Cardiac septum (tissue), 1 donor: Measurements from ENCODE around the gene USP6. TPM values are rescaled to one million over a fixed set of nuclear protein-coding genes. Genes with fewer than 3 reads are reported as not detected.
"Not testable (repeated sequence)": the region's sequence is repeated elsewhere in the genome, so short reads cannot be mapped to it uniquely, and the experiment has no call there.

Experiments
- DNase-seq: peaks from one replicate; pipeline ENCODE4 v3.0.0-alpha.2; 2020; ENCODE audit warnings: low spot score
- intact Hi-C: fragments of 100-400 bp; cut with DNase I; formaldehyde crosslinking; loops from one replicate; pipeline ENCODE4 v1.14.0; 2022
- total RNA-seq: library from RNA; stranded (reverse); fragmentation: NEBNext Ultra II Directional; extraction: Animal tissue kit (Norgen Biotek cat#: 25700); gene quantifications from one replicate; pipeline ENCODE4 v1.2.1, GENCODE V29; 2021
- donor health status: DM: no; HTN: no; CAD: no.

Gene USP6
- total RNA-seq, 1 donor from 2014 or later: 0.08 TPM

DNA sequence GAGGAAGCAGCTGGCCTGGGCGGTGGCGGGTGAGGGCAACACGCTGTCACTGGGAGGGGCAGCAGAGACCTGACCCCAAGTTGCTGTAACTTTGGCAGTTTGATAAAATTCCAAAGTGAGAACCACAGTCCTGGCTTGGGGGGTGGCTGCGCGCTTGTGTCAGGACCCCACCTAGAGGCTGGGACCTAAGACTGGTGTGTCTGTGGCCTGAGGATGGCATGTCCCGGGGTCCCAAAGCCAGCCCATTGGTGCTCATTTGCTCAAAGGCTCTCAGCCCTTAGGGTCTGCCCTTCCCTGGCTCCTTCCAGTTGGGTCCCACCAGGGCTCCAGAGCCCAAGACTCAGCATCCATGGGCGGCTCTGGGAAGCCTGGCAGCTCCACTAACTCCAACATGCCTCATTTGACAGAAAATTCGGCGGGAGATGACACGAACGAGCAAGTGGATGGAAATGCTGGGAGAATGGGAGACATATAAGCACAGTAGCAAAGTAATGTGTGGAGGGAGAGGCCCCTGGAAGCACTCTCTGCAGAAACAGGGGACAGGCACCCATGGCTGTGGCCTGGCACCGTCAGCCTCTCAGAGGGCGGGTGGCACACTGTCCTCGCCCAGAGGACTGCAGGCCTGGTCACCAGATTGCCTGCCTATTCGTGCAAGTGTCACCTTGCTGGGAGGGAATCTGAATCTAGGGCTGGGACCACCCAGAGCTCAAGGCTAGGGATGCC, 16.8 kb downstream of the USP6 start:
- DNase-seq, intact Hi-C loops: not testable (repeated sequence)

DNA sequence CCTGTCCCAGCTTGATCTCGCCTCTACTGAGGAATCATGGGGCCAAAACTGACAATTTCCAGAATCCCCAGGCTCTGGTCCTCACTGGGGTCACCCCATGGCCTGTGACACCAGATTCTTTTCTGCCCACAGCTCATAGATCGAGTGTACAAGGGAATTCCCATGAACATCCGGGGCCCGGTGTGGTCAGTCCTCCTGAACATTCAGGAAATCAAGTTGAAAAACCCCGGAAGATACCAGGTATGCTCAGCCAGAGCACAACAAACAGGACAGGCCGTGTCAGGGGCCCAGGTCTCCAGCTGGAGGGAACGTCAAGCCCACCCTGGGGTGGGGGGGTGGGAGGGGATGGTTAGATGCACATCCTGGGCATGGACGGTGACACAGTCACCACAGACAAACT, 17.5 kb downstream of the USP6 start:
- intact Hi-C loops: no loop called here
- DNase-seq: no peak

DNA sequence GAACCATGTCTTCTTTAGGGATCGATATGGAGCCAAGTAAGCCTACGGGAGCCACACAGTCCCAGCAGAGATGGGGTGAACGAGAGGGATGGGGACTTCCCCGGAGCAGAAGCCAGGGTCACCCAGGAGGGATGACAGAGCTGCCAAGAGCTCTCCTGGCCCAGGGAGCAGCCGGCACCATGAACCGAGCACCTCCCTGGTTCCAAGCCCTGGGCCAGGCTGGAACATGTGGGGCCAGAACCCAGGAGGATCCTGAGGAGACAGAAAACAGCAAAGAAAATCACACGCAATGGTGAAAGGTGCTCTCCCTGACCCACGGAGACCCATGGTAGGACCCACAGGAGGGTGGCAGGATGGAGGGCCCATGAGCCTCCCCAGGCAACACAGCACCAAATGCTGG, 18.1 kb downstream of the USP6 start:
- intact Hi-C loops, DNase-seq: not testable (repeated sequence)

DNA sequence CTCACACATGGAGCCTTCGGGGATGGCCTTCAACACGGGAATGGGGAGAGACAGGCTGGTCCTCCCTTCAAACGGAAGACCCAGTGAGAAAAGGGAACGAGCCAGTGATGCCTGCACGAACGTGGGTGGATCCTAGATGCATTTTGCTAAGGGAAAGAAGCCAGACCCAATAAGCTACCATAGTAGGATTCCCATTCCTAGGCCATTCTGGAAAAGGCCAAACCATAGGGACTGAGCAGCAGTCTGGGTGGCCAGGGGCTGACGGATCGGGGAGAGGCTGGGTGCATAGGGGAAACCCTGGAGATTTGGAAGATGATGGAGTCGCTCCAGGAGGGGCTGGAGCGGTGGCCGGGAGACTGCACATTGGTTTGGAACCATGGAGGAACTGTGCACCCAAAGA, 18.7 kb downstream of the USP6 start:
- intact Hi-C loops, DNase-seq: not testable (repeated sequence)

DNA sequence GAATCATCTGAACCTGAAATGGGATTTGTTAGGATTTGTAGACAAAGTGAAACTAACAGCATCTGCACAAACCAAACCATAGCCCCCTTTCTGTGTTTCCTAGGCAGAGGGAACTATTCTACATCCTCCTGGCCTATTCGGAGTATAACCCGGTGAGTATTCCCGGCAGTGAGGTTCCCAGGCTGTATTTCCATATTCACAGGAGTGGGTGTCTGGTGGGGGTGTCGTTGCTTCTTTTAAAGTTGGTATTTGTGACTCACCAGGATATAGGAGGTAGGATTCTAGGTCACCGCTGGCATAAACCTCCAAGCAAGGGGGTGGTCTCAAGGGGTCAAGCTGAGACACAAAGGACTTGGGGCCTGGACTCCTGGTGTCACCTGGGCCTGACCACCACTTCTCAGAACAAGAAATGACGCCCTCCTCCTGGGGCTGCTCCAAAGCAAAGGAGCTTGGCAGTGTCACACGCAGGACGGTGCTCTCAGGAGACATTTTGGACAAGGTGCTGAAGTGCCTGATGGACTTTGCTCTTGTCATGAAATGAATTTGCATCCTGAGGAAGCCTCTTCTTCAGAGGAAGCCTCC, 19.4 kb downstream of the USP6 start:
- DNase-seq, intact Hi-C loops: not testable (repeated sequence)

DNA sequence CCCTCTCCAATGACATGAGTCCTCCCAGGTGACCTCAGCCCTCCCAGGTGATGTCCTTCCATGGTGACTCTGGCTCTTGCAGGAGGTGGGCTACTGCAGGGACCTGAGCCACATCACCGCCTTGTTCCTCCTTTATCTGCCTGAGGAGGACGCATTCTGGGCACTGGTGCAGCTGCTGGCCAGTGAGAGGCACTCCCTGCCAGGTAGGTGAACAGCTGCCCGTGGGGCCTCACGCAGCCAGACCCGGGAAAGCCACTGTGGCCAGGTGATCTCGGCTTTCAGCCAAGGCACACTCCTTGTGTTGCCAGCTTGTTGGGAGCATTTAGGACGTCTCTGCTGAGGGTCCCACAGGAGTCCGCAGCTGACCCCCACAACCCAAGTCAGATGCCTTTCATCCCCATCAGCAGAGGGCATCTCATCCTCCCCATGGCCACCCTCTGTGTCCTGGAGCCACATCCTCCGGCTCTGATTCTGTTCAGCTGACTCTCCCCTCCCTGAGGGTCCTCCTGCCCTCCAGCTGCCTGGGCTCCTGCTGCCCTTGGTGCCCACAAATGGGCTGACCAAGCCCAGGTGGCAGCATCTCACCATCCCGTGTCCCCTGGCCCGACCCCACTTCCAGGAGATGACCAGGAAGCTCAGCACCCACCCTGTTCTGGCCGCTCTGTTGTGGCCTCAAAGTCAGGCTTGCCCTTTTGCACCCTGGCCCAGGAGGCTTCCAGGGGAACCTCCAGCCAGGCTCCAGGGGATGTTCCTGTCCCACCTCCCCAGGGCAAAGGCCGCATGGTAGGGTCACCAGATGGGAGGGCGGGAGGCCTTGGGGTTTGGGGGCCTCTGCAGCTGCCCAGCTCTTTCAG, 20.1 kb downstream of the USP6 start:
- intact Hi-C loops: no loop called here

DNA sequence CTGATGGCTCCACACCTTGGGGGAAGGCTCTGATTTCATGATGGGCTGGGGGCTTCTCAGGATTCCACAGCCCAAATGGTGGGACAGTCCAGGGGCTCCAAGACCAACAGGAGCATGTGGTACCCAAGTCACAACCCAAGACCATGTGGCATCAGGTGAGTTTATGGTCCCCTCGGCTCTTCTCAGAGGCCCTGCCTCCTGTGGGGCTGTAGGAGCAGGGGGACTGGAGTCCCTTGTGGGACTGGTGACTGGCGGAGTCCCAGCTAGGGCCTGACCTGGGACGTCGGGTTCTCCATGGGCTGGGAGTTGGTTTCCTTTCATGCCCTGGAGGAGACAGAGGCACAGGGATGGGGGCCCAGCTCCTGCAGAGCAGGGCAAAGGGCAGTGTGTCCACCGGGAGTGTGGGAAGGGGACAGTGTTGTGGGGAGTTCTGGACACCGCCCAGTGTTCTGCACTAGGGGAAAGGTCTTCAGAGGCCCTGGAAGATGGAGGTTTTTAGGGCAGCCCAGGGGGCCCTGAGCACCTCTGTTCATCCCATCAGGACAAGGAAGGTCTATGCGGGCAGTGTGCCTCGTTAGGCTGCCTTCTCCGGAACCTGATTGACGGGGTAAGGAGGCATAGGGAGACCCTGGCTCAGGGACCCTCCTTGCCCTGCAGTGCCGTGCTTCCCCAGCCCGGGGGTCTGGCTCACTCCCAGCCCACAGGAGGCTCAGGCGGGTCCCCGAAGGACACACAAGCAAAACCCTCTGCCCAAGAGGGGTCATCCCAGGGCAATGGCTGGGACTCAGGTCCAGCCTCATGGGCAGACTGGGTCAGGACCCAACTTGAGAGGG, 21.0 kb downstream of the USP6 start:
- intact Hi-C loops, DNase-seq: not testable (repeated sequence)

More for the DNA sequence above, 20.1 kb downstream of the USP6 start:
- no peak for DNase-seq

DNA sequence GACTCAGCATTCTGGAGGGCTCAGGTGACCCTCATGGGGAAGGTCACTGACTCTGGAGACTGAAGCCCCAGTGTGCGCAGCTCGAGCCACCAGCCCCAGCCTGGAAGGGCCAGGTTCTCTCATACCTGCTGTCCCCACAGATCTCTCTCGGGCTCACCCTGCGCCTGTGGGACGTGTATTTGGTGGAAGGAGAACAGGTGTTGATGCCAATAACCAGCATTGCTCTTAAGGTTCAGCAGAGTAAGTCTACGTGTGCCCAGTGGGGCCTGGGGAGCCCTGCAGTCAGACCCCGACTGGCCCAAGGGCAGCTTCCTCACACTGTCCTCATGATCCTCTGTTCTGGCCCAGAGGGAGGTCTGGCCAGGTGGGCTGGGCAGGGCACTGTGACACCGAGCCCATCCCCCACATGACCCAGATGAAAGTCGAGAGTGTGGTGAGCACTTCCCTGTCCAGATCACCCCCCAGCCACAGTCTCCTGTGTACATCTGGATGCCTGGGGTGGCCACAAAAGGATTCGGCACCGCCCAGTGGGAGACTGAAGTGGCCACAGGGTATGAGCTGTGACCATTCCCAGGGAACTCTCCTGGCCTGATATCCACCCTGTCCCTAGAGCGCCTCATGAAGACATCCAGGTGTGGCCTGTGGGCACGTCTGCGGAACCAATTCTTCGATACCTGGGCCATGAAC, 21.8 kb downstream of the USP6 start:
- intact Hi-C loops, DNase-seq: not testable (repeated sequence)

DNA sequence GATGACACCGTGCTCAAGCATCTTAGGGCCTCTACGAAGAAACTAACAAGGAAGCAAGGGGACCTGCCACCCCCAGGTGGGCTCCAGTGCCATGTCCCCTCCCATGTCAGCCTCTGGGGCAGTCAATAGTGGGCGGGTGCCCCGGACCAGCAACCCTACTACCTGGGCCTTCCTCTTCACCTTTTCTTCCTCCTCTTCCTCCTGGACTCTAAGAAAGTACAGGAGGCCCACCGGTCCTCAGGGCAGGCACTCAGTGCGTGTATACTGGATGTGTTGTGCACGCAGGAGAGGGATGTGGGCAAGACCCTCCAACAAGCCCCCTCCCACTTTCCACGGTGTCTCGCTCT, 22.3 kb downstream of the USP6 start:
- DNase-seq, intact Hi-C loops: not testable (repeated sequence)

DNA sequence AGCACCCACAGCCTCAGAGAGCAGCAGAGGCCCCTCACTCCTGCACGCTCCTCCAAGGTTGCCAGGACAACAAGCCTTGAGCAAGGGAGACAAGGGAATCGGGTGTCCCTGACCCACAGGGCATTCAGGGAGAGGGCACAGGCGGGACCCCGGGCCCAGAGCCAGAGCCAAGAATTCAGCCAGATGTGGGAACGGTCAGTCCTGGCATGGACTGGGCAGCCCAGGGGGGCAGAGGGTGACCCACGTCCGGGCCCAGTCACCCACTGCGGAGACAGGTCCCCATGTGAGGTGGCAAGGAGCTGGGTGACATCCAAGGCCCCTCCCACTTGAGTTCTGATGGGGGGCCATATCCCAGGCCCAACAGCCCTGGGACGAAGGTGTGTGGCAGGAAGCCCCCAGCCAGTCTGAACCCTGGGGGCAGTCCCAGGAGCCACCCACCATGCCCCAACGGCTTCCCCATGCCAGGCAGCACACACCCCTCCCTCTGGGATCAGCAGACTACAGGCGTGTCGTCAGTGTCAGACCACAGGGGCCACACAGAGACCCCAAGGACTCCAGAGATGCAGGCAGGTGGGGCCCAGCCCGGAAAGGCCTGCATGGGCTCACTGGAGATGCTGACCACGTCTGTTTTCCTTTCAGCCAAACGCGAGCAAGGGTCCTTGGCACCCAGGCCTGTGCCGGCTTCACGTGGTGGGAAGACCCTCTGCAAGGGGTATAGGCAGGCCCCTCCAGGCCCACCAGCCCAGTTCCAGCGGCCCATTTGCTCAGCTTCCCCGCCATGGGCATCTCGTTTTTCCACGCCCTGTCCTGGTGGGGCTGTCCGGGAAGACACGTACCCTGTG, 23.0 kb downstream of the USP6 start:
- DNase-seq: no peak
- intact Hi-C loops: no loop called here

DNA sequence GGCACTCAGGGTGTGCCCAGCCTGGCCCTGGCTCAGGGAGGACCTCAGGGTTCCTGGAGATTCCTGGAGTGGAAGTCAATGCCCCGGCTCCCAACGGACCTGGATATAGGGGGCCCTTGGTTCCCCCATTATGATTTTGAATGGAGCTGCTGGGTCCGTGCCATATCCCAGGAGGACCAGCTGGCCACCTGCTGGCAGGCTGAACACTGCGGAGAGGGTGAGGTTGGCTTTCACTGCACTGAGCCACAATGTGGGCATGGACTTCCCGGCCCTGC, 23.6 kb downstream of the USP6 start:
- intact Hi-C loops: no loop called here
- no peak for DNase-seq

DNA sequence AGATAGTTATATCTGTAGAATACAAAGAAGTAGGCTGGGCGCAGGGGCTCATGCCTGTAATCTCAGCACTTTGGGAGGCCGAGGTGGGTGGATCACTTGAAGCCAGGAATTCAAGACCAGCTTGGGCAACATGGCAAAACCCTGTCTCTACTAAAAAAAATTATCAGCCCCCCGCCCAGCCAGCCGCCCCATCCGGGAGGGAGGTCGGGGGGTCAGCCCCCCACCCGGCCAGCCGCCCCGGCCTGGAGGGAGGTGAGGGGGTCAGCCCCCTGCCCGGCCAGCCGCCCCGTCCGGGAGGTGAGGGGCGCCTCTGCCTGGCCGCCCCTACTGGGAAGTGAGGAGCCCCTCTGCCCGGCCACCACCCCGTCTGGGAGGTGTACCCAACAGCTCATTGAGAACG, 27.0 kb downstream of the USP6 start:
- intact Hi-C loops, DNase-seq: not testable (repeated sequence)

DNA sequence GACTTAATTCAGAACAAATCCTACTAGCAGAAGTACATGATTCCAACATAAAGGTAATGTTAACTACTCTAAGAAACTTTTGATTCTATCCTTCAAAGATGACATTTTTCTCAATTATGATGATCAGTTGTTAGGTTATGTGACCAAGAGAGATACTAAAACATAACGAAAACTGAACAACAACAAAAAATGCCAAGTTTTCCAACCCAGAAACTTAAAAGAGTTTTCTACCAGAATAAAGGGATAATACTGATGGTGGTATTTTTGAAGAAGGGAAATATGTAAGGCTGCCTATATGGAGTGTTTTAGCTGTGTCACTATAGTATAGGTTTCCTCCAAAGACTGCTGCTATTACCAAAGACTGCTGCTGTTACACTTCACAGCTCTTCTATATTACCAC, 30.3 kb downstream of the USP6 start:
- DNase-seq, intact Hi-C loops: not testable (repeated sequence)

DNA sequence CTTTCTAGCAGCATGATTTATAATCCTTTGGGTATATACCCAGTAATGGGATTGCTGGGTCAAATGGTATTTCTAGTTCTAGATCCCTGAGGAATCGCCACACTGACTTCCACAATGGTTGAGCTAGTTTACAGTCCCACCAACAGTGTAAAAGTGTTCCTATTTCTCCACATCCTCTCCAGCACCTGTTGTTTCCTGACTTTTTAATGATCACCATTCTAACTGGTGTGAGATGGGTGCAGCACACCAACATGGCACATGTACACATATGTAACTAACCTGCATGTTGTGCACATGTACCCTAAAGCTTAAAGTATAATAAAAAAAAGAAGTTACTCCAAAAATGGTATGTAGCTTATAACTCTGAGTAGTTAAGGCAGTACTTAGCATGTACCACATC, 44.9 kb downstream of the USP6 start:
- DNase-seq, intact Hi-C loops: not testable (repeated sequence)

DNA sequence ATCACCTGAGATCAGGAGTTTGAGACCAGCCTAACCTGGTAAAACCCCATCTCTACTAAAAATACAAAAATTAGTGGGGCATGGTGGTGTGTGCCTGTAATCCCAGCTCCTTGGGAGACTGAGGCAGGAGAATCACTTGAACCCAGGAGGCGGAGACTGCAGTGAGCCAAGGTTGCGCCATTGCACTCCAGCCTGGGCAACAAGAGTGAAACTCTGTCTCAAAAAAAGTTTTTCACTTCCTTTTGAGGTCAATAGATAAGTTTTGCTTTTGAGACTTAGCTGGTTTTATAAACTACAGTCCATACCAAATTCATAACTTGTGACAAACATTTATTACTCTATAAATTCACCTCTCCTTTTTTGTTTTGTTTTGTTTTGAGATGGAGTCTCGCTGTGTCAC, 46.0 kb downstream of the USP6 start:
- intact Hi-C loops: not testable (repeated sequence)

DNA sequence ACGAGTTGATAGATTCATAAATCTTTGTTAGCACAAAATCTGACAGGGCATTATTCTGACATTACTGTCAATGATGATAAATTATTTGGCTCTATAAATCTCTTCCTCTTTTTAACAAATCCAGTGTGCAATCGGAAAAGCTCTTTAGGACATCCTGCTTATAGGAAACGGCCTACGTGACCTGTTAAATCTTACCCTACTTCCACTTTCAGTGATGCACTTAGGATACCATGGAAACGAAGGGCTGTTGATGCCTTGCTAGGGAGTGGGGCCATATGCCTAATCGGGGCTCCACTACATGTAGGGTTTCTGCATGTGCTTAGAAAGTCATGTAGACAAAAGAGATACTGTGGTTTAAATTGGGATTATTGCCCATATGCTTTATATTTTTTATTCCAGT, 48.6 kb downstream of the USP6 start:
- intact Hi-C loops: no loop called here
- DNase-seq: no peak

More for the DNA sequence above, 46.0 kb downstream of the USP6 start:
- DNase-seq: not testable (repeated sequence)

DNA sequence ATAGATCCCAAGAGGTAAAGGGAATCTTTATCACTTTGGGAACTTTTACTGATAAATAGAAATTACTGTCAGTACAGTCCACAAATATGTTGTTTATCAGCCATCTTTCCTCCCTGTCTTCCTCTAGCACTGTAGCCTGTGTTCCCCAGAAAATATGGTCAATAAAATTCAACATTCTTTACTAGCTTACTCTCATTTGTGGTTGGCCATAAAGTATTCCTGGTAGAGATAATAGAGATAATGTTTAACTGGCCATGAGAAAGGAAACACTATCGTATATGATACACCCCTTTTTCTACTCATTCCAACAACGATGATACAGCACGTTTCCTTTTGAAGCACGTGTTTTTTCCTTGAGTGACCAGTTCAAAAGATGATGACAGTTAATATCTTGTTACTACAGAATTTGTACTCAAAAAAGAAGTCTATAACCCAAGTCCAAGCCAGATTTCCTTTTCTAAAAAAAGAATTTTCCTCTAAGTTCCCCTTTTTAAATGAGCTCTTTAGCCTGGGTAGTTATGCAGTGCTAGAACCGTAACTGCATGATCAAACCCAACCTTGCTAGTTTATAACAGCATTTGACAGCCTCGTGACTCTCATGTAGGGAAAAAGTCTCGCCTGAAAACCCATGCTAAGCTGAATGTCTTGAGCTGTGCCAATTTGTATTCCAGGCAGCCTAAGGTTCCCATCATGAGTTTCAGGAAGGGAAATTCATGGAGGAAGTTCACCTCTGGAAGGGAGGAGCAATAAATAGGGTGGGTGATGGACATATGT, 50.1 kb downstream of the USP6 start:
- intact Hi-C loops, DNase-seq: not testable (repeated sequence)

DNA sequence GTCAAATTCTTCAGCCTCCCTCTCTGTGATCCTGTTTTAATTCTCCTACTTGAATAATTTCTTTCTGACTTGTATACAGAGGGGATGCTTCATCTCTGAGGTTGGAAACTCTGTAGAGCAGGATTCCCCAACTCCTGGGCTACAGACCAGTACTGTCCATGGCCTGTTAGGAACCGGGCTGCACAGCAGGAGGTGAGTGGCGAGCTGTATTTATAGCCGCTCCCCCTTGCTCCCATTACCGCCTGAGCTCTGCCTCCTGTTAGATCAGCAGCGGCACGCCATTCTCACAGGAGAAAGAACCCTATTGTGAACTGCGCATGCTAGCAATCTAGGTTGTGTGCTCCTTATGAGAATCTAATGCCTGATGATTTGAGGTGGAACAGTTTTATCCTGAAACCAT, 59.2 kb downstream of the USP6 start:
- intact Hi-C loops, DNase-seq: not testable (repeated sequence)
